HG02642 (cell line): Measurements from ENCODE around the gene GRB10.
A peak's percentile ranks its signal among the peaks of the same experiment; 100 is the strongest.

ENCODE experiments used
- ATAC-seq: cut with Tn5 transposase; IDR thresholded peaks from one replicate; pipeline ENCODE4 v1.9.1; 2021; ENCODE audit warnings: mild to moderate bottlenecking; ENCODE audit not compliant: unreplicated experiment, poor library complexity

The GRB10 gene

DNA sequence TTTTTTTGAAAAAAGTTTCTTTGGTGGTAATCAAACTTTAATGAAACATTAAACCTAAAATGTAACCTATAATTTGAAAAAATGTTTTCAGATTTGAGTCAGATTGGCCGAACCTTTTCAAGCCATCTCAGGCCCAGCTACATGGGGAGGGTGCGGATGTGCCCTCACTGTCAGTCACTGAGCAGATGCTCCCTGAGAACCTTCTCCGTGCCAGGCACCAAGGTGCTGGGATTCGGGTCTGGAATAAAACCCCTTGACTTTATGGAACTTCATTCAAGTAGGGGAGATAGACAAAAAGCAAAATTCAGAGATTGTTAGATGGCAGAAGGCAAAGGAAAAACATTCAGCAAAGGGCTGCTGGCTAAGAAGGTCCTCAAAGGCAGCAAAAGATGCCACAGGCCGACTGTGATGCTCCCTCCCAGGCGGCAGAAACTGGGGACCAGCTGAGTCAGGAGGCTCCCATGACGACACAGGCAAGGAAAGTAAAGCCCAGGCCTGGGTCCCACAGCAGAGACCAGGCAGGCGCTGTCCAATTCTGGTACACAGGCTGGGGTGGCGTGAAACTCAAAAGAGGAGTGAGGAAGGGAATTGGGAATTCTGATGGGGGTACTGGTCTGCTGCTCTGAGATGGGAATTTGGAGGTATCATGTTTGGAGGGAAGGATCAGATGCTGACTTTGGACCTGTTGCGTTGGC is 135.3 kb downstream of the GRB10 start:
- no peak for ATAC-seq

- no peak for ATAC-seq
Observed at GRCh38 chr7:50646069-50646468, 136.6 kb downstream of the GRB10 start.

GRCh38 chr7:50645186-50645585 is 137.5 kb downstream of the GRB10 start:
- ATAC-seq, result no peak

- ATAC-seq, result no peak
Observed at GRCh38 chr7:50644586-50644985, 138.1 kb downstream of the GRB10 start.

DNA sequence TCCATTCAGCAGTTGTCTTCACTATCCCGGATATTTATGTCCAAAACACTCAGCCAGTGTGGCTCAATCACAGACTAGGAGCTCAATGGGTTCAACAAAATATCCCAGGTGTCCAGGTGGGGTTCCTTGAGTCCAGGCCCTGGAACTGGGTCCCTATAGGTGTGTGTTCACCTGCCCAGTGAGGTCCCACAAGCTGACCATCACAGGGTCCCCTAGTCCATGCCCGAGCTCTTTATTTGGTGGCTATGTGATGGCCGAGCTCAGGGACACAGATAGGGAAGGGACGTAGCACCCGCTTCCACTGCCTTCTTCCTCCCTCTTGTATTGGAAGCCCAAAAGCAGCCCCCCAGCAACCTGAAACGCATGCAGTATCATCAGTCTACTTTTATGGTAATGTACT is 138.6 kb downstream of the GRB10 start:
- ATAC-seq, result no peak

DNA sequence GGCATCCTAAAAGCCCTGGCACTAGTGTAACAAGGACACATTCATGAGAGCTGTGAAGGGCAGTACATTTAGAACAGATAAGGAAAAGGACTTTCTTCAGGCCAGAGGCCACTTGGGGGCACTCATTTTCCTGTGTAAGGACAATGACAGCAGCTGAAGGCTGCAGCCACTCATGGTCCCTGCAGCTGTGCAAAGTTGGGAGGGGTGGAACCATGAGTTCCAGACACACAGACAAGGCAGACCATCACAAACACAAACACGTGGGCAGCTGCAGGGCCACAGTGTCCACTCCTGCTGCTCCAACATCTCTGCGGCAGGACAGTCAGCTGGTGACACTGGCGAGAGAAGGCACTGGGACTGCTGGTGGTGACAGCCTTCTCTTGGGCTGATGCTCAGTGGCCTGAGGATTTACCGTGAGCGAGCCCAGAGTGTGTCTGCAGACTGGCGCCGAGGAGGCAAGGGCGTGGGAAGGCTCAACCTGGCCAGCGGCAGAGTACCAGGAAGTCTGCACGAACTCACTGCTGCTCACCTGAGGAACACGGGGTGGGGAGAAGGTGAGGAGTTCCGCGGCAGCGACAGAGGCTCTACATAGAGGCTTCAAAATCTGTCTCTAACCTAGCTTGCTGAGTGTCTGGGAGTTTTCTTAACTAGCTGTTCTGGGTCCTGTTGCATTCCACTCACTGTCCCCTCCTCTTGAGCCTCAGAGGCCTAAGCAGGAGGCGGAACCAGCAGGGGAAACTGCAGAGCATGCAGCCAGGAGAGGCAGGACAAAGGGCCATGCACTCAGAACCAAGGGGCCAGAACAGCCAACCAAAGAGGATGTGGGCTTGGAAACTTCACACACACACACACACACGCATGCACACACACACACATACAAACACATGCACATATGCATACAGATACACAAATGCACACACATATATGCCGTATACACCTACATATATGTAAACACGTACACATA is 141.0 kb downstream of the GRB10 start:
- no peak for ATAC-seq

GRCh38 chr7:50640779-50641178 is 141.9 kb downstream of the GRB10 start:
- ATAC-seq, result no peak

GRCh38 chr7:50640256-50640655 is 142.4 kb downstream of the GRB10 start:
- no peak for ATAC-seq

DNA sequence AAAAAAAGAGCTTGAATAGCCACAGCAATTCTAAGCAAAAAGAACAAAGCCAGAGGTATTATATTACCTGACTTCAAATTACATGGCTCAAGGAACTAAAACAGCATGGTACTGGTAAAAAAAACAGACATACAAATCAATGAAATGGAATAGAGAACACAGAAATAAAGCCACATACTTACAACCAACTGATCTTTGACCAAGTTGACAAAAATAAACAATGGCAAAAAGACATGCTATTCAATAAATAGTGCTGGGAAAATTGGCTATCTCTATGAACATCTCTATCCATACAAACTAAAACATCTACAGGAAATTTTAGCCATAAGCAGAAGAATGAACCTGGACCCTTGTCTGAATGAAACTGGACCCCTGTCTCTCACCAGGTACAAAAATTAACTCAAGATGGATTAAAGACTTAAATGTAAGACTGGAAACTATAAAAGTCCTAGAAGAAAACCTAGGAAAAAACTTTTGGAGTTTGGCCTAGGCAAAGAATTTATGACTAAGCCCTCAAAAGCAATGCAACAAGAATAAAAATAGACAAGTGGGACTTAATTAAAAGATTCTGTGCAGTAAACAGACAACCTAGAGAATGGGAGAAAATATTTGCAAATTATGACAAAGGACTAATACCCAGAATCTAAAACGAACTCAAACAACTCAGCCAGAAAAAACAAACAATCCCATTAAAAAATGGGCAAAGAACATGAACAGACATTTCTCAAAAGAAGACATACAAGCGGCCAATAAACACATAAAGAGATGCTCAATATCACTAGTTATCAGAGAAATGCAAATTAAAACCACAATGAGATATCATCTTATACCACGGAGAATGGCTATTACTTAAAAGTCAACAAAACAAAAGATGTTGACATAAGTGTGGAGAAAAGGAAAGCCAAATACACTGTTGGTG is 144.7 kb downstream of the GRB10 start:
- ATAC-seq, result no peak

- no peak for ATAC-seq
Observed at GRCh38 chr7:50634378-50634777, 148.3 kb downstream of the GRB10 start.

DNA sequence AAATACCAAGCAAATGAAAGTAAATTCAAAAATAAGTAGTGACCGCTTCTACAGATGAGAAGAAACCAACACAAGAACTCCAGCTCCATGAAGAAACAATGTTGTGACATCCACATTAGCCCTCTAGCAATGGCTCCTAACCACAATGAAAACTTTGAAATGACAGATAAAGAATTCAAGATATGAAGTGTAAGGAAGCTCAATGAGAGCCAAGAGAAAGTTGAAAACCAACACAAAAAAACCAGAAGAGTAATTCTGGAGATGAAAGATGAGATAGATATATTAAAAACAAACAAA is 149.3 kb downstream of the GRB10 start:
- ATAC-seq, result no peak

- ATAC-seq, result peak; percentile 89
Observed at GRCh38 chr7:50632561-50633413, 149.9 kb downstream of the GRB10 start.

- ATAC-seq, result no peak
Observed at GRCh38 chr7:50631639-50632038, 151.1 kb downstream of the GRB10 start.

- no peak for ATAC-seq
Observed at GRCh38 chr7:50631100-50631499, 151.6 kb downstream of the GRB10 start.

DNA sequence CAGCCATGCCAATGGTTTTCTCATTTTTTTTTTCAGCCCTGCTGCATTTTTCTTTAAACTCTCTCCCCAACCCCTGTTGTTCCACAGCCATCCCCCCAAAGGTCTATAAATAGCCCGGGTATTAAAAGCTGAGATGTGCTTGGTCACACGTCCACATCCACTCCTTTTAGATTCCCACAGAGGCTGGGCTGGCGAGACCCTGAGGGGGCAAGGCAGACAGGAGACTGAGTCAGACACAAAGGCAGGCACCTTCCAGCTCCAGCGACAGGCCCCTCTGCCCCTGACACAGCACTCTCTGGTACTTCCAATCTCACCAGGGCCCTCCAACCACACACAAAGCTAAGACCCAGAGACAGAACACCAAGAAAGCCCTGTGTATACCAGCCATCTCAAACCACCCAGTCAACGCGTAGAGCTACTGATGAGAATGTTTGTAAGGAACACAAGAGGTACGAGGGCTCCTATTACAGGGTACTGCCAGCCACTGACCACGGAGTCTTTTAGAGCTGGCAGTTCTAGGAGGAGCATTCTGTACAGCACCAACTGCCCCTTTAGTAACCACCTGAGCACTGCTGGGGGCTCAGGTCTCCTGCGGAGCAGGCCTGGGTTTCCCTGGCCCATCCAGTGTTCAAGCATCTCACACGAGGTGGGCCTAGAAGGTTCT is 153.3 kb downstream of the GRB10 start:
- ATAC-seq, result no peak

DNA sequence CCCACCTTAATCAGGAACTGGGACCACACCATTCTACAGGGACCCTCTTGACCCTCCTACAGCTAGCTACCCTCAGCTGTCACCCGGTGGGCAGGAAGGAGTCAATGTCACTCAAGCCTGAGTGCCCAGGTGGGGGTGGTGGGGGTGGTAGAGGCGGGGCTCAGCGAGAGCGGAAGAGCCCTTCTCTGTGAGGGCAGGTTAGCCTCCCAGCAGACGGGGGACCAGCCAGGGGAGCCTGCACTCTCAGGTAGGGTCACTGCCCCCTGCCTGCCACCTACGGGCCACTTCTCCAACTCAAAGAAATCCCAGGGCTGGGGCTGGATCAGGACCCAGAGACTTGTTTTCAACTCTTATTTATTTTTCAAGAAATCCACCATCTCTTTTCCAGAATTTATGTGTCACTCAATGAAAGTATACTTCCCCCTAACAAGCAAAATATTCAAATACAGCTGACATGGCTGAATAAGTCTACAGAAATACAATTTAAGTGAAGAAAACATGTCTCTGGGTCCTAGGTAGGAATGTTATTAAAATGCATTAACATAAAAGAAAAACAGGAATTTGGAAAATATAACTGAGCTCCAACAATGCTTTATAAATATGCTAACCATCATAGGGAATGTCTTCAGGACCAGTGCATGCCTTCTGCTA is 154.1 kb downstream of the GRB10 start:
- ATAC-seq, result no peak

- ATAC-seq, result no peak
Observed at GRCh38 chr7:50627824-50628361, 154.8 kb downstream of the GRB10 start.

DNA sequence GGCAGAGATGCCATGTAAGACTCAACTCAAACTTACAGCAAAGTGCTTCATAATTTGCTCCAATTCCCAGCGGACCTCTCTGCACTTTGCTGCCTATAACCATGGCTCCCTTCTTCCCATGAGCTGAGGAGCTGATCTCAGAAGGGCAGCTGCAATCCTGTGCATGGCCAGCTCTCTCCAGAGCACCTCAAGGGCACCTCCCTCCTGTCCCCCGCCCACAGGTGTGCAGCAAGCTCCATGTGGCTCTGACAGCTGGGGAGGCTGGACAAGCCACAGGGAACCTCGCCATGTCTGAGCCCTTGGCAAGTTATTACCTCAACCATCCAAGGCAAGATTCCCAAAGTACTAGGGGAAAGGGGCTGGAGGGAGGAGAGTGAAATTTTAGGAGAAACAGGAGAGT is 156.4 kb downstream of the GRB10 start:
- no peak for ATAC-seq

GRCh38 chr7:50625360-50625759 is 157.3 kb downstream of the GRB10 start:
- ATAC-seq, result no peak
